ENCODE measurements around the gene RNF40. TPM values are rescaled to one million over a fixed set of nuclear protein-coding genes. Genes with fewer than 3 reads are reported as not detected.

Gene RNF40
- polyA plus RNA-seq, 1 donor from 2014 or later: 85.2 TPM

GRCh38 chr16:30728899-30729672, 33.0 kb upstream of the RNF40 start:
- Histone ChIP-seq H3K4me3 (ENCODE audit: low read length) (no peak overlapping the region), H4K20me1 (ENCODE audit: insufficient read depth) (no peaks in the 10 kb centered on the region), H3F3A (ENCODE audit: insufficient read depth, low read length, poor library complexity, severe bottlenecking) (no peaks in the 10 kb centered on the region), H3K4me2 (ENCODE audit: low read length) (no peak overlapping the region), H3K9ac (ENCODE audit: low read length) (no peak overlapping the region), H3K36me3 (ENCODE audit: insufficient read depth, low read length) (peaks cover 4% of the 10 kb centered on the region), H3K9me2 (ENCODE audit: insufficient read depth, low read length) (no peaks in the 10 kb centered on the region), H3K79me2 (replicated peaks; ENCODE audit: insufficient read depth, low read length) (no peaks in the 10 kb centered on the region), H3K27ac (ENCODE audit: low read length) (no peak overlapping the region), H3K27me3 (ENCODE audit: insufficient read depth, low read depth, low read length) (no peaks in the 10 kb centered on the region), H2AFZ (ENCODE audit: low read depth, low read length) (no peak overlapping the region), H3K9me3 (ENCODE audit: low read length) (no peaks in the 10 kb centered on the region)
- TF ChIP-seq TAF1 (IDR thresholded peaks at IDR 0.05; ENCODE audit: low read depth) (no peak), CTCF (IDR thresholded peaks at IDR 0.05; ENCODE audit: poor library complexity, severe bottlenecking) (no peak), MXI1 (conservative IDR thresholded peaks at IDR 0.05; ENCODE audit: poor library complexity, severe bottlenecking) (no peak), EZH2 (IDR thresholded peaks at IDR 0.05; ENCODE audit: borderline replicate concordance, insufficient read depth, low read length, poor library complexity, severe bottlenecking) (no peak), EP300 (conservative IDR thresholded peaks at IDR 0.05; ENCODE audit: poor library complexity, severe bottlenecking) (no peak), POLR2AphosphoS5 (IDR thresholded peaks at IDR 0.05) (no peak), SMC3 (conservative IDR thresholded peaks at IDR 0.05; ENCODE audit: poor library complexity) (no peak)

- H3F3A ChIP-seq (ENCODE audit: insufficient read depth, low read length, poor library complexity, severe bottlenecking): no peaks in the 10 kb centered on the region
- TF ChIP-seq RAD21 (conservative IDR thresholded peaks at IDR 0.05) (no peak), CTCF (IDR thresholded peaks at IDR 0.05; ENCODE audit: poor library complexity, severe bottlenecking) (no peak), EZH2 (IDR thresholded peaks at IDR 0.05; ENCODE audit: borderline replicate concordance, insufficient read depth, low read length, poor library complexity, severe bottlenecking) (no peak), TAF1 (IDR thresholded peaks at IDR 0.05; ENCODE audit: low read depth) (no peak), MXI1 (conservative IDR thresholded peaks at IDR 0.05; ENCODE audit: poor library complexity, severe bottlenecking) (no peak), SMC3 (conservative IDR thresholded peaks at IDR 0.05; ENCODE audit: poor library complexity) (no peak), REST (IDR thresholded peaks at IDR 0.05; ENCODE audit: borderline replicate concordance) (no peak), EP300 (conservative IDR thresholded peaks at IDR 0.05; ENCODE audit: poor library complexity, severe bottlenecking) (no peak), POLR2AphosphoS5 (IDR thresholded peaks at IDR 0.05) (no peak)
- no peaks in the 10 kb centered on the region for H3K27me3 ChIP-seq (ENCODE audit: insufficient read depth, low read depth, low read length)
- no peak overlapping the region for H3K4me2 ChIP-seq (ENCODE audit: low read length)
- no peak overlapping the region for H3K4me3 ChIP-seq (ENCODE audit: low read length)
- H3K9ac ChIP-seq (ENCODE audit: low read length): no peak overlapping the region
- peaks cover 9% of the 10 kb centered on the region for H3K36me3 ChIP-seq (ENCODE audit: insufficient read depth, low read length)
- H3K79me2 ChIP-seq (replicated peaks; ENCODE audit: insufficient read depth, low read length): no peaks in the 10 kb centered on the region
- no peak overlapping the region for H3K27ac ChIP-seq (ENCODE audit: low read length)
- no peaks in the 10 kb centered on the region for H3K9me3 ChIP-seq (ENCODE audit: low read length)
- H3K9me2 ChIP-seq (ENCODE audit: insufficient read depth, low read length): no peaks in the 10 kb centered on the region
- no peaks in the 10 kb centered on the region for H4K20me1 ChIP-seq (ENCODE audit: insufficient read depth)
- no peak overlapping the region for H2AFZ ChIP-seq (ENCODE audit: low read depth, low read length)
Measured at GRCh38 chr16:30731411-30731810, 30.7 kb upstream of the RNF40 start.
